HUES6 (cell line): ENCODE measurements around the gene SVIP.

Experiments used
- H3K27ac ChIP-seq: 2 replicates; pipeline ENCODE4 v1.7.0; 2013; ENCODE audit warnings: low read depth, mild to moderate bottlenecking, low read length, inconsistent platforms
- H3K27me3 ChIP-seq: 2 replicates; pipeline ENCODE4 v1.6.1; 2013; ENCODE audit warnings: low read length; ENCODE audit not compliant: control insufficient read depth, insufficient read depth
- H3K36me3 ChIP-seq: 2 replicates; pipeline ENCODE4 v1.6.1; 2013; ENCODE audit warnings: low read length; ENCODE audit not compliant: control insufficient read depth, insufficient read depth
- H3K4me1 ChIP-seq: 2 replicates; pipeline ENCODE4 v1.6.1; 2013; ENCODE audit warnings: low read length; ENCODE audit not compliant: control insufficient read depth, insufficient read depth
- H3K4me3 ChIP-seq: 2 replicates; pipeline ENCODE4 v1.5.1; 2013; ENCODE audit warnings: low read depth, low read length
- H3K9ac ChIP-seq: one replicate; pipeline ENCODE4 v1.6.1; 2013; ENCODE audit warnings: mild to moderate bottlenecking, low read length
- H3K9me3 ChIP-seq: 2 replicates; pipeline ENCODE4 v1.6.1; 2013; ENCODE audit warnings: low read depth, low read length; ENCODE audit not compliant: control insufficient read depth, insufficient read depth

The SVIP gene

DNA sequence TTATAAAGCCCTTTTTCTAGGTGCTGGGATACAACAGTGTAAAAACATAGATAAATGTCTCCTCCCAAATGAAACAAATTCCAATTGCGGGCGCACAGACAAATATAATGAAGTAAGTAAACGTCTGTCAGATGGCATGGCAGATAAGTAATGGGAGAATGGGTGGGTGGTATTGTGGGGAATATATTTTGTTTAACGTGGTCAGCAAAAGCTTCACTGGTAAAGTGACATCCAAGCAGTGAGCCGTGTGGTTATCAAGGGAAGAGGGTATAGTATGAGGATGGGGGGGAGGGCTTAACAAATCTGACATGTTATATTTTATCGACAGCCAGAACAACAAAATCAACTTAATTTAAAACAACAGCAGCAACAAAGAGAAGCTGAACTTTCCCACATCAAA, 1.2 kb downstream of the SVIP start:
- Histone ChIP-seq H3K4me3 (peak overlapping the region; percentile 87; the same call in 1 of the 2 replicates), H3K9ac (no peak overlapping the region), H3K27ac (no peak overlapping the region), H3K36me3 (no peaks in the 10 kb centered on the region), H3K27me3 (peaks cover 14% of the 10 kb centered on the region), H3K4me1 (peaks cover 3% of the 10 kb centered on the region), H3K9me3 (no peaks in the 10 kb centered on the region)

DNA sequence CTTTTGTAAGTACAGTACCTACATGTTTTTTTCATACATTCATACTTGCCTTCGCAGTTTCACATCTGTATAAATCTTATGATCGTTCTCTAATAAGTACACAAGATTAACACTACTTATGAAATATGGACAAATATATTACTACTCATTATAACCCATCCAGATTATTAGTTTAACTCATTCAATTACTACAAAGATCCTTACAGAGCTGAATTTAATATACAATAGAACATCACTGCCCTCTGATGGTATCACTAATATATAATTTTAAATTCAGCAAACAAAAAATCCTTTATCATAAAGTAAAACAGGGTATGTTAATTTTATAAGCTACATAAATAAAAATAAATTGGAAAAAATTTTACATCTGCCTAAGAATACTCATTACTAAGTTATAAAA, 7.4 kb downstream of the SVIP start:
- Histone ChIP-seq H3K36me3 (no peaks in the 10 kb centered on the region), H3K9ac (no peak overlapping the region)

DNA sequence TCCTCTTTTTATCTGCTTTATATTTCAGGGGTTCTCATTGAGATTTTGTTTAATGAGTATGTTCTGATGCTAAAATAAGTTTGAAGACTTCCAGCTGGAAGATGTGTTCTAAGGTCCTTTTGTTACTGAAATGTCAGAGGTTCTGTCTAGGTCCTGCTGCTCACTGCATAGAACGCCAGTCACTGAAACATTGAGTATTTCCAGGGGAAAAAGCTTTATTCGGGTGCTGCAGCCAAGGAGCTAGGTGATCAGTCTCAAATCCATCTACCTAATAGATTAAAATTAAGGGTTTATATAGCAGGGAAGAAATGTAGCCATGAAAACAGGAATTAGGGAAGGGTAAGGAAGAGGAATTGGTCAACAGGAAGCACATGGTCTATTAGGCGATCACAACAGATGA, 19.7 kb downstream of the SVIP start:
- Histone ChIP-seq H3K4me1 (no peaks in the 10 kb centered on the region), H3K4me3 (no peak overlapping the region), H3K27ac (no peak overlapping the region), H3K9ac (no peak overlapping the region), H3K9me3 (peaks cover 5% of the 10 kb centered on the region), H3K36me3 (no peaks in the 10 kb centered on the region), H3K27me3 (no peaks in the 10 kb centered on the region)

More for the DNA sequence above, 7.4 kb downstream of the SVIP start:
- Histone ChIP-seq H3K27ac (no peak overlapping the region), H3K27me3 (no peaks in the 10 kb centered on the region), H3K4me3 (no peak overlapping the region), H3K4me1 (no peaks in the 10 kb centered on the region), H3K9me3 (no peaks in the 10 kb centered on the region)

DNA sequence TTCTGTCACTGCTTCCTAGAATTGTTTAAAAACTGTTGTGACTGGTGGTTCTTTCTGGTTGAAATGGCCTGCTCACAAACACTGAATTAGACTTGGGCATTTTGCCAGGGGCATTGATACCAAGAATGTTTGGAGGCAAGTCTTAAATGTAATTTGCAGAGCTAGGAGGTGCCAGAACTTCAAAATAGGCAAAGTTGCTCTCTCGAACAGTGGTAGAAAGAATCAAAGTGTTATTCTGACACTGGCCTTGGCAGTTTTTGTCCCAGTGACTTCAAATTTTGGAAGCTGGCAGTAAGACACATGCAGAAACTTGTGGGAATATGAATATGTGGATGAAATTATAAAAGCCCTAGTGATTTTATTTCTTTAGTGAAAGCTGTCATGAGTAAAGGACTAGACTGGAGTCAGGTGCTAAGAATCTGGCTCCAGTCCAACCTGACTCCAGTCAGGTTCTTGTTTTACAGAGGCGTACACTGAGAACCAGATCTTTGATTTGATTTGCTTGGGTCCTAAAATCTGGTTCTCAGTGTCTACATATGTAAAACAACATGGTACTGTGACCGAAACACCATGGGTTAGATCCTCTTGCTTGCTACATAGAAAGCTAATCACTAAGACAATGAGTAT, 20.9 kb downstream of the SVIP start:
- Histone ChIP-seq H3K9ac (no peak overlapping the region), H3K27me3 (no peaks in the 10 kb centered on the region), H3K4me3 (no peak overlapping the region), H3K27ac (no peak overlapping the region), H3K9me3 (peaks cover 5% of the 10 kb centered on the region), H3K4me1 (no peaks in the 10 kb centered on the region), H3K36me3 (no peaks in the 10 kb centered on the region)

DNA sequence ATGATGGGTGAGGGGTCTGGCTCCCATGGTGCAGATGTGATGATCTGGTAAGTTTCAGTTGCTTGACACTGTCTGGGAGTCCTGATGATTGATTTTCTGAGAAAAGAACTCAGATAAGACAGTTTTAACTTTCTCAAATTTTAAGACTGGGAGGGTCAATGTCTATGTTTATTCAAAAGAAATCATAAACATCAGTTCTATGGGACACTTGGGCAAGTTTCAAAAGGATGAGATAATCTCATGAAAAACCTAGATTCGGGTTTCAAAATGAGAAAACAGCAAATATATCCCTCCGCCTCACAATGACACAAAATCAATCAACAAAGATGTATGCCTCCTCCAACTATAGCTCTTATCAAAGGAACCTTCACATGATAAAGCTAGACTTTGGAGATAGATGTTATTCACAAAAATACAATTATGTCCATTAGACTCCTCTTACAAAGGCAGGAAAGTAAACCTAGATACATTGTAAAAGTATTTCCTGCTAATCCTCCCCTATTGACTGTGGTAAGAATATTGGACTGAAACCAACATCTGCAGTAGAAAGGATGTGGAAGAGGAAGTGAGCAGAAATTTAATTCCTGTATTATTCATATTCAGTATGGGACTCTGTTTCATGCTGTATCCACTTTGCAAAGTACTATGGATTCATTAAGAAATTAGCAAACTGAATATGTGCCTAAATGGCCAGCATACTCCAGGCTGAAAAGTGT, 21.6 kb downstream of the SVIP start:
- no peaks in the 10 kb centered on the region for H3K4me1 ChIP-seq
- peaks cover 5% of the 10 kb centered on the region for H3K9me3 ChIP-seq
- no peak overlapping the region for H3K27ac ChIP-seq
- no peak overlapping the region for H3K4me3 ChIP-seq
- no peaks in the 10 kb centered on the region for H3K27me3 ChIP-seq
- H3K9ac ChIP-seq: no peak overlapping the region
- H3K36me3 ChIP-seq: no peaks in the 10 kb centered on the region

DNA sequence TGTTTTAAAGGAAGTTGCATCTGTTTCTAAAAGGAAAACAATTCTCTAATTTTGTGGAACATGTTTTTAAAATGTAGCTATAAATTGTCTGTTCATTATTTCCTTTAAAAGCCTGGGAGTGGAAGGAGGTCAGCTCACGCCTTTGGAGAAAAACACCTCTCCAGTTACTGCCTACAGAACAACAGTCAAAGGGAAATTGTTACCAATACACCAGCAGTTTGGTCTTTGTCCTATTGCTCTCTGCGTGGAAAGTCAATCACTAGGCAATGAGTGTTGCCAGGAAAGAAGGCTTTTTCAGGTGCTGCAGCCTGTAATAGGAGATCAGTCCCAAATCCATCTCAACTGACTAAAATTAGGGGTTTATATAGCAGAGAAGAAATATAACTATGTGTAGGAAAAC, 22.2 kb downstream of the SVIP start:
- Histone ChIP-seq H3K27ac (no peak overlapping the region), H3K36me3 (no peaks in the 10 kb centered on the region), H3K4me3 (no peak overlapping the region), H3K9me3 (peaks cover 5% of the 10 kb centered on the region), H3K9ac (no peak overlapping the region), H3K4me1 (no peaks in the 10 kb centered on the region), H3K27me3 (no peaks in the 10 kb centered on the region)

DNA sequence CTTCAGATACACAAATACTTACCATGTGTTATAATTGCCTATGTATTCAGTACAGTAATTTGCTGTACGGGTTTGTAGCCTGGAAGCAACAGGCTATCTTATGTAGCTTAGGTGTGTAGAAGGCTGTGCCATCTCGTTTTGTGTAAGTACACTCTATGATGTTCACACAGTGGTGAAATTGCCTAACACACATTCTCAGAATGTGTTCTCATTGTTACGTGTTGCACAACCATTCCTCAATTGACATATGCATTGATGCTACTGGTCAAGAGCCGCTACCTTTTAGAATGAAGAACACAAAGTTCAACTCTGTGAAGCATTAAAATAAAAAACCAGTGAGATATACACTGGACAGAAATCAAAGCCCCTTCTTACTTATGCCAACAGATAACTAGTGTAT, 26.7 kb downstream of the SVIP start:
- H3K27ac ChIP-seq: no peak overlapping the region
- no peaks in the 10 kb centered on the region for H3K9me3 ChIP-seq

DNA sequence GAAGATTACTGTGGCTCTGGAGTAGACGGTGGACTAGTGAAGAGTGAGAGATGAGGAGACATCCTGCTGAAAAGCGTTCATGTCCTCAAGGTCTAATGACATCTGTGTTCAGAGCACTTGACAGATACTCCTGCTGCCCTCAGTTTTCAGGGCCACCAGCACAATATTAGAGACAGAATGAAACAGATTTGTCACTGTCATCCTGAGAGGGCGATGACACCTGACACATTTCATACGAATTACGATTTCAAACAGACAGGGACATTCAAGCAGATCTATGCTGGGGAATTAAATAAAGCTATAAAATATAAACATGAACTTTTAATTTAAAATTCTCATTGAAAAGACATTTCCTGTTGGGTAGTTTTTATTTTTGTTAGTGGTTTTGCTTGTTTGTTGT, 29.1 kb downstream of the SVIP start:
- Histone ChIP-seq H3K36me3 (no peaks in the 10 kb centered on the region), H3K27ac (no peak overlapping the region), H3K4me3 (no peak overlapping the region), H3K9me3 (no peaks in the 10 kb centered on the region), H3K4me1 (no peaks in the 10 kb centered on the region), H3K27me3 (no peaks in the 10 kb centered on the region), H3K9ac (no peak overlapping the region)

More for the DNA sequence above, 26.7 kb downstream of the SVIP start:
- H3K27me3 ChIP-seq: no peaks in the 10 kb centered on the region
- no peaks in the 10 kb centered on the region for H3K4me1 ChIP-seq
- no peak overlapping the region for H3K9ac ChIP-seq
- no peak overlapping the region for H3K4me3 ChIP-seq
- H3K36me3 ChIP-seq: no peaks in the 10 kb centered on the region

DNA sequence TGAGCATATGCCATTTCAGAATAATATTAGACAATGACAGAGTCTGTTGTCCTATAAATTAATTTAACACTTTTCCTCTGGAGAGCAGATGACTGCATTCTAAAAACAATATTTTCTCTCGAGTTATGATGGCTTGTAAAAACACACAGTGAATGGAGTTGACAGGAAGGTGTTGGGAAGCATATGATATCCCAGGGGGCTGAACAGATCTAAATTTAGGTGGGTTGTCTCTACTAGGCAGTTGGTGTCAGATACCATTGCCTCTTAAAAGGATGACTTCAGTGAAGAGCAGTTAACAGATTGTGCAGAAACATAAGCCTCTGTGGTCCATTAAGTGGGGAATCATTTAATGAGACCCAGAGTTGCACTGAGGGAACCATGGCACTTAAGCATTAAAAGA, 30.7 kb downstream of the SVIP start:
- Histone ChIP-seq H3K9me3 (no peaks in the 10 kb centered on the region), H3K4me3 (no peak overlapping the region), H3K36me3 (no peaks in the 10 kb centered on the region), H3K27ac (no peak overlapping the region), H3K4me1 (no peaks in the 10 kb centered on the region), H3K27me3 (no peaks in the 10 kb centered on the region), H3K9ac (no peak overlapping the region)

DNA sequence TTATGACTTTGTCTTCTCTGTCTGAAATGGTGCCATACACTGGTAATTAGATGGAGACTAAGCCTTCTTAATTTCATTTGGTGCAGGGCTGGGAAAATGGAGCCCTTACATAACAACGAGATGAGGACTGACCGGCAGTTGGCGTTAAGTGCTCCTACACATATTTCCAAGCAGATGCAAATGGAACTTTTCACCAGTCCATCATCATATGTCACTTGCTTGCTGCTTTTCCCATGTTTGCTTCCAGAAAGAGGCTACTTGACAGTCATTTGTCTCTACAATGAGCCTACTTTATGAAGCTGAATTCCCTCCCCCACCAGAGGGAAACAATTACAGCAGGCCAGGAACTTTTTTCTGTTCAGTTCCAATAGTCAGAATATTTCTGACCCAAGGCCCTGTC, 32.6 kb downstream of the SVIP start:
- Histone ChIP-seq H3K9ac (no peak overlapping the region), H3K36me3 (no peaks in the 10 kb centered on the region), H3K27ac (no peak overlapping the region), H3K4me1 (no peaks in the 10 kb centered on the region), H3K4me3 (no peak overlapping the region), H3K9me3 (no peaks in the 10 kb centered on the region), H3K27me3 (no peaks in the 10 kb centered on the region)

DNA sequence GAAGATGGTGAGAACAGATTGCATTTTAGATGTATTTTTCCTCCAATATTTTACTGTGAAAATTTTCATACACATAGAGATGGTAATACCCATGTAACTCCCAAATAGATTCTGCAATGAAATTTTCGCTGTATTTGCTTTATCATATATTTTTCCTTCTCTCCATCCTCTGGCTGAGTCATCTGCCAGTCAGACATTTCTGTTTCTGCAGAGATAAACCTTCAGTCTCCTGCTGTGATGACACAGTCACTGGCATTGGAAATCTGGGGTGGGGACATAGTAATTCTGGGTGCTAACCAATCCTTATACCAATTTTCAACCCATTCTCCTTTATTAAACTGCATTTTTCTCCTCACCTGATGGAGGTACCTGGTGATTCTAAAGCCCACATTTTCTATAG, 33.7 kb downstream of the SVIP start:
- H3K4me1 ChIP-seq: no peaks in the 10 kb centered on the region
- no peak overlapping the region for H3K4me3 ChIP-seq
- no peaks in the 10 kb centered on the region for H3K9me3 ChIP-seq
- H3K27ac ChIP-seq: no peak overlapping the region
- no peaks in the 10 kb centered on the region for H3K36me3 ChIP-seq
- H3K9ac ChIP-seq: no peak overlapping the region
- no peaks in the 10 kb centered on the region for H3K27me3 ChIP-seq
